Left renal pelvis (tissue), 4 donors: ENCODE data around the gene SPIRE2. TPM values are rescaled to one million over a fixed set of nuclear protein-coding genes. Genes with fewer than 3 reads are reported as not detected.
"Not testable (repeated sequence)": the region's sequence is repeated elsewhere in the genome, so short reads cannot be mapped to it uniquely, and the experiment has no call there.

Experiments
- DNase-seq, 4 donors: peaks; one replicate each; pipeline ENCODE4 v3.0.0-alpha.2; 2013; ENCODE audit warnings: low read depth in 4 of 4, low spot score in 3 of 4
- polyA plus RNA-seq, 4 donors: library from polyadenylated mRNA; unstranded; fragments of 120-200 nt; gene quantifications; one replicate each; pipeline ENCODE4 v1.2.1, GENCODE V29; 2013; ENCODE audit not compliant: insufficient read length in 4 of 4

SPIRE2 gene
- polyA plus RNA-seq, 4 donors, result 5.2 to 25.6 (median 9.2) TPM

DNA sequence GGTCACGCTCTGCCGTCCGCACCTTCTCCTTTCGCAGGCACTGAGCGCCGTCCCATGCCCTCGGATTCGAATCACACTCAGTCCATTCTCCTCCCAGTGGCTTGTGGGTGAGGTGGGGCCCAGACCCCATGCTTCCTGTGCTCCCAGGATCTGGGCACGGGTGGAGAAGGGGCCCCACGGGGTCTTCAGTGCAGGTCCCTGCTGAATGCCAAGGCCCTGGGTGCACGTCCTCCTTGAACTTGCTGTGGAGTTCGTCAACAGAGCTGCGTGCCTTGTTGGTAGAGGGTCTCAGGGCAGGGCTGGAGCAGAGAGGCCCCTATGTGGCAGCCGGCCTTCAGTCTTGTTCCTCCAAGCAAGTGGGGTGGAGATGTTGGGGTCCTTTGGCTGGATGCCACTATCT is 83.1 kb downstream of the SPIRE2 start:
- DNase-seq, result no peak

DNA sequence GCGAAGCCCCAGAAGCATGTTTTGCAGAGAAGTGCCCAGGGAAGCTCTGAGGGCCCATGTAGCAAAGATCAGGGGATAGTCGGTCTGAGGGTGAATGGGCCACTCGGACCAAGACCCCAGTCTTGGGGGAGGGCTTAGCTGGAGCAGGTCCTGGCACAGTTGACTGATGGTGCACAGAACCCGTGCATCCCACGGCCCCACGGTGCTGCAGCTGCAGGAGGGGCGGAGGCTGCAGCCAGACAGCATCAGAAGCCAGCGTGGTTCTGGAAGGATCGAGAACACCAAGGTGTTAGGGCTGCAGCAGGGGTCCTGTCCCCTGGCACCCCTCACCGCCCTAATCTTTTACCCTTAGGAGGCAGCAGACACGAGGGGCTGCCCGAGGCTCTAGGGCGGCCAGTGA is 83.9 kb downstream of the SPIRE2 start:
- DNase-seq, result no peak

DNA sequence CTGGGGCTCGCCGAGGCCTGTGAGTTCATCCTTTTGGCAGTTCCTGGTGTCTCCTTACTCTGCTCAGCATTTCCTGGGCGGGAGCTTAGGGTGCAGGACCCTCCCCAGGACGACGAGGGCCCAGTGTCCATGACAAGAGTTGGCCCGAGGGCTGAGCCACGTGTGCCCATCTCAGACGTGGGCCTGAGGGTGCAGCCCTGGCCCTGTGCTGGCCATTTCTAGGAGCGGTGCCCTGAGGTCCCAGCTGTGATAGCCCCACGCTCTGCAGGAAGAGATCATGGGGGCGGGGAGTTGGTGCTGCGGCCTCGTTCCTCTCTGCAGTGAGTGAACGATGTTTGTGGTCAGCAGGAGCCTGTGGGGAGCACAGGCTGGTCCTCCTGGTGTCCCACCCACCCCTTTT is 84.4 kb downstream of the SPIRE2 start:
- no peak for DNase-seq

DNA sequence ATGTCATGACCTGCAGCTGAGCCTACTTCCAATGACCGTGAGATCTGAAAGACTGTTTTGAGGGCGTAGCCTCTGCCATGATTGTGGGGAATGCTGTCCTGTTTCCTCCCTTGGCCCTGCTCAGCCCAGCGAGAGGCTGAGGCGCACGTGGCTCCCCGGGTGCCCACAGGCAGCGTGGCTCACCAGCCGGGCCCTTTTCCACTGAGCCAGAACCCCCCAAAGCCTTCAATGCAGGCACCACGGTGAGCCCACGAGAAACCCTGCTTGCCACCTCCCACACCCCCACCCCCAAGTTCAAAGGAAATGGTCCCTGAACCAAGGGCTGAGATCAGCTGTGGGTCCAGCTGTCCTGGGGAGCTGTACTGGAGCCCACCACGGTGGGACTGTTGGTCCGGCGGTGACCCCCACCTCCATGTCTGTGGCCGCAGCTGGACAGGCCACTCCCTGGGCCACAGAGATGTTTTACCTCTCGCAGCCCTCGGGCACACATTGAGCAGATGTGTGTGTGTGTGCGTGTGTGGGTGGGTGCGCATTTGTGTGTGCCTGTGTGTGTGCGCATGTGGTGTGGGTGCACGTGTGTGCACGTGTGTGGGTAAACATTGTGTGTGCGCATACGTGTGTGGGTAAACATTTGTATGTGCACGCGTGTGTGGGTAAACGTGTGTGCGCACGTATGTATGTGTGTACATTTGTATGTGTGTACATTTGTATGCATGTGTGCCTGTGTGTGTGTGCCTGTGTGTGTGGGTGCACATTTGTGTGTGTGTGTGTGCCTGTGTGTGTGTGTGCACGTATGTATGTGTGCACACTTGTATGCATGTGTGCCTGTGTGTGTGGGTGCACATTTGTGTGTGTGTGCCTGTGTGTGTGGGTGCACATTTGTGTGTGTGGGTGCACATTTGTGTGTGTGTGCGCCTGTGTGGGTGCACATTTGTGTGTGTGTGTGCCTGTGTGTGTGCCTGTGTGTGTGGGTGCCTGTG is 85.4 kb downstream of the SPIRE2 start:
- no peak for DNase-seq

DNA sequence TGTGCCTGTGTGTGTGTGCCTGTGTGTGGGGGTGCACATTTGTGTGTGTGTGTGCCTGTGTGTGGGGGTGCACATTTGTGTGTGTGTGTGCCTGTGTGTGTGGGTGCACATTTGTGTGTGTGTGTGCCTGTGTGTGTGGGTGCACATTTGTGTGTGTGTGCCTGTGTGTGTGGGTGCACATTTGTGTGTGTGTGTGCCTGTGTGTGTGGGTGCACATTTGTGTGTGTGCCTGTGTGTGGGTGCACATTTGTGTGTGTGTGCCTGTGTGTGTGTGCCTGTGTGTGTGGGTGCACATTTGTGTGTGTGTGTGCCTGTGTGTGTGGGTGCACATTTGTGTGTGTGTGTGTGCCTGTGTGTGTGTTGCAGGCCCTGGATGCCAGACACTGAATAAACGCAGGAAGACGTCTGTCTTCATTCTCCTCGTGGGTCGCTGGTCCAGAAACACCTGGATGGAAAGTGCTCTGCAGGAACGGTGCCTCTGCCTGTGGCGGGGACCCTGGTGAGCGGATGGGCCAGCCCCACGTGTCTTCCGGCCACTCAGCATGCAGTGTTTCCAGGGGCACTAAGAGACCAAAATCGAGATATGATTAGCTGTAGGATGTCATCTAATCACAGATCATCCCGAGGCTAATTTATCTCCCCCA is 86.5 kb downstream of the SPIRE2 start:
- DNase-seq, result not testable (repeated sequence)

DNA sequence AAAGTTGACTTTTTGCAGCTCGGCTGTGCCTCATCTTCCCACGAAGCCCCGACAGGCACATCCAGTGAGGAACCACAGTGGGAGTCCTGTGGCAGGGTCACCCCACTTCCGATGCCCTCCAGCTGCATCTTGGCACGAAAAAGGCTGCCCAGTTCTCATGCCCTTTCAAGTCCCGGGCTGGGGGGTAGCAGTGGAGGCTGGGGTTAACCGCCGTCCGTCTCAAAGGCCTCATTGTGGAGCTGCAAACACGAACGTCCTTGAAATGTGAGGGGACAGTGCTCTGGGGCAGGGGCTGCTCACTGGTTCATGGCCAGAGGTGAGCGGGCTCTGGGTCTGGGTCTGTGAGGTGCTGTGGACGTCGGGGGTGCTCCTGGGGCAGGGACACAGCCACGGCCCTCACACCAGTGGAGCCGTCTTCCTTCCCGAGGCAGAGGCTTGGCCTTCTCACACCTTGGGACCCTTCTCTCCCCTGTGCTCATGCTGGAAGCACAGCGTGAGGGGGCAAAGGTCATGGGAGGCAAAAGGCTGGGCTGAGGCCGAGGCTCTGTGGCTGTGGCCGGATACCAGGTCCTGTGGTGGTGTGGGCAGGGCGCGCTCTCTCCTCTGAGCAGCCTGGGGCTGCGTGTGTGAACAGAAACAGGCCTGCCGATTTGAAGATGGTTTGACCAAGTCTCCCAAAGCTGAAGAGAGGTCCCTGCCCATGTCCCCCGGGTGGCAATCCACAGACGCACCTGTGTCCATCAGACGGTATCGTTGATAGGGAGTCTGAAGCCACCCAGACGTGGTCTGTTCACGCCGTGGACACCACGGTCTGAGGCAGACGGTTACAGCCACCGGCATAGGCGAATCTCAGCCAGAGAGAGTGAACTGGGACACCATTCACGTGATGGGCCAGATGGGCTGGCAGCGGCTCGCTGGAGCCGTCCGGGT is 87.3 kb downstream of the SPIRE2 start:
- DNase-seq, result no peak

DNA sequence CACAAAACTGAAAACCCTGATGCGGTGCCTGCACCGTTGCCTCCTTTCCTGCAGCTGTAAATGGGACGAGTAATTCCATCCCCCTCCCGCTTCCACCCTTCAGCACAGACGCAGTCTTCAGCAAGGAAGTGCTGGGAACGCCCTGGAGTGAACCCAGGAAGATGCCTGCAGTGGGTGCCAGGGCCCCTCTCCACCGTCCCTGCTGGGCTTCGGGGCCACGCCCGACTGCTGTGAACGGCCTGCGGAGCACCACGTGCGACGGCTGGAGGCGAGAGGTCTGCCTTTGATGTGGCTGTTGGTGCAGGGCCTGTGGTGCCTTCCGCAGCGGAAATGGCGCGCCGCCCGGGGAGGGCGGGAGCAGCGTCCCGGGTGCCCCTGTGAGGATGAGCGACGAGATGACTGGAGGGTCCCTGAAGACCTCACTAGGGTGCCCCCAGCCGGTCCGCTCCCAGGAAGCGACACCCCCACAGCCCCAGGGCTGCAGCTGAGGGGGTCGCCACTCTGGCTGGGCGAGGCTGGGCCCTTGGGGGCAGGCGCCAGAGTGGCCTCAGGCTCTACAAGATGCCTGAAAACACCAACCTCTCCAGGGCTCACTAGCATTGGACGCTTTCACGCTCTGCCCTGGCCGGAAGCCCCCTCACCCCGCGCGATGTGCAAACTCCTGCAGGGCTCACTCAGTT is 89.6 kb downstream of the SPIRE2 start:
- DNase-seq, result no peak

DNA sequence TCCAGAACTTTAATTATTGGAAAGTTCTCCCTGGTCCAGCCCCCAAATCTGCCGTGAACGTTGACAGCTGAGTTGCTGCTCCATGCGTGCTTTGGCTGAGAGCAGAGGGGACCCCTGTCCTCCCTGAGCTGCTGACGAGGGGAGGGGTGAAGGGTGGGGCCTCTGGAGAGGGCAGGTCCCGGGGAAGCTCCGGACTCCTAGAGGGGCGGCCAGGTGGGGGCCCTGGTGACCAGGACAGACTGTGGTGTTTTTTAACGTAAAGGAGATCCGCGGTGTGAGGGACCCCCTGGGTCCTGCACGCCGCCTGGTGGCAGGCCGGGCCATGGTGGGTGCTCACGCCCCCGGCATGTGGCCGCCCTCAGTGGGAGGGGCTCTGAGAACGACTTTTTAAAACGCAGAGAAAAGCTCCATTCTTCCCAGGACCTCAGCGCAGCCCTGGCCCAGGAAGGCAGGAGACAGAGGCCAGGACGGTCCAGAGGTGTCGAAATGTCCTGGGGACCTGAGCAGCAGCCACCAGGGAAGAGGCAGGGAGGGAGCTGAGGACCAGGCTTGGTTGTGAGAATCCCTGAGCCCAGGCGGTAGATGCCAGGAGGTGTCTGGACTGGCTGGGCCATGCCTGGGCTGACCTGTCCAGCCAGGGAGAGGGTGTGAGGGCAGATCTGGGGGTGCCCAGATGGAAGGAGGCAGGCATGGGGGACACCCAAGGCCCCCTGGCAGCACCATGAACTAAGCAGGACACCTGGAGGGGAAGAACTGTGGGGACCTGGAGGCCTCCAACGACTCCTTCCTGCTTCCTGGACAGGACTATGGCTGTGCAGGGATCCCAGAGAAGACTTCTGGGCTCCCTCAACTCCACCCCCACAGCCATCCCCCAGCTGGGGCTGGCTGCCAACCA is 90.4 kb downstream of the SPIRE2 start, which contains the start of gene MC1R:
TSS of gene MC1R (plus strand) at position 410 of the 895 bp plus-strand sequence. CDS start at position 807, 397 bp downstream.
- no peak for DNase-seq

DNA sequence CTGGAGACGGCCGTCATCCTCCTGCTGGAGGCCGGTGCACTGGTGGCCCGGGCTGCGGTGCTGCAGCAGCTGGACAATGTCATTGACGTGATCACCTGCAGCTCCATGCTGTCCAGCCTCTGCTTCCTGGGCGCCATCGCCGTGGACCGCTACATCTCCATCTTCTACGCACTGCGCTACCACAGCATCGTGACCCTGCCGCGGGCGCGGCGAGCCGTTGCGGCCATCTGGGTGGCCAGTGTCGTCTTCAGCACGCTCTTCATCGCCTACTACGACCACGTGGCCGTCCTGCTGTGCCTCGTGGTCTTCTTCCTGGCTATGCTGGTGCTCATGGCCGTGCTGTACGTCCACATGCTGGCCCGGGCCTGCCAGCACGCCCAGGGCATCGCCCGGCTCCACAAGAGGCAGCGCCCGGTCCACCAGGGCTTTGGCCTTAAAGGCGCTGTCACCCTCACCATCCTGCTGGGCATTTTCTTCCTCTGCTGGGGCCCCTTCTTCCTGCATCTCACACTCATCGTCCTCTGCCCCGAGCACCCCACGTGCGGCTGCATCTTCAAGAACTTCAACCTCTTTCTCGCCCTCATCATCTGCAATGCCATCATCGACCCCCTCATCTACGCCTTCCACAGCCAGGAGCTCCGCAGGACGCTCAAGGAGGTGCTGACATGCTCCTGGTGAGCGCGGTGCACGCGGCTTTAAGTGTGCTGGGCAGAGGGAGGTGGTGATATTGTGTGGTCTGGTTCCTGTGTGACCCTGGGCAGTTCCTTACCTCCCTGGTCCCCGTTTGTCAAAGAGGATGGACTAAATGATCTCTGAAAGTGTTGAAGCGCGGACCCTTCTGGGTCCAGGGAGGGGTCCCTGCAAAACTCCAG is 91.5 kb downstream of the SPIRE2 start:
- no peak for DNase-seq

DNA sequence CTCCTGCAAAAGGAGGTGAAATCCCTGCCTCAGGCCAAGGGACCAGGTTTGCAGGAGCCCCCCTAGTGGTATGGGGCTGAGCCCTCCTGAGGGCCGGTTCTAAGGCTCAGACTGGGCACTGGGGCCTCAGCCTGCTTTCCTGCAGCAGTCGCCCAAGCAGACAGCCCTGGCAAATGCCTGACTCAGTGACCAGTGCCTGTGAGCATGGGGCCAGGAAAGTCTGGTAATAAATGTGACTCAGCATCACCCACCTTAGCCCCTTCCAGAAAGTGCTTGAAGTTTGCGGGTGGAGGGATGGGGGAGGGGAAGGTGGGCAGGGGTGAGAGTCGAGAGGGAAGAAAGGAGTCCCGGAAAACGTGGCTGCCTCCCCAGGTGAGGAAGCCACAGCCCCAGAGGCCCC is 92.4 kb downstream of the SPIRE2 start:
- DNase-seq, result no peak

Other genes starting within 250 kb of the SPIRE2 start
- gene DPEP1, start 214.8 kb upstream of the SPIRE2 start, polyA plus RNA-seq, result 10 to 100 TPM in 3 of 4 donors, 1 to 10 TPM in 1; 3.8 to 51.1 (median 27.2) TPM
- 10 to 100 TPM; 57.1 to 76.8 (median 64.8) TPM for gene CHMP1A, start 170.8 kb upstream of the SPIRE2 start, polyA plus RNA-seq
- gene SPATA33, start 170.6 kb upstream of the SPIRE2 start, polyA plus RNA-seq, result 10 to 100 TPM in 3 of 4 donors, 1 to 10 TPM in 1; 7.6 to 16.4 (median 15.2) TPM
- gene CDK10, start 141.8 kb upstream of the SPIRE2 start, polyA plus RNA-seq, result 100 to 1,000 TPM in 2 of 4 donors, 10 to 100 TPM in 2; 71.0 to 160 (median 89.9) TPM
- 1 to 10 TPM; 2.8 to 8.1 (median 5.4) TPM for gene SPATA2L, start 126.8 kb upstream of the SPIRE2 start, polyA plus RNA-seq
- 10 to 100 TPM; 10.8 to 17.3 (median 12.2) TPM for gene VPS9D1, start 107.6 kb upstream of the SPIRE2 start, polyA plus RNA-seq
- gene ZNF276, start 106.9 kb upstream of the SPIRE2 start, polyA plus RNA-seq, result 10 to 100 TPM; 23.6 to 35.4 (median 30.4) TPM
- 10 to 100 TPM; 16.6 to 43.1 (median 27.5) TPM for gene FANCA, start 11.8 kb upstream of the SPIRE2 start, polyA plus RNA-seq
- 100 to 1,000 TPM in 3 of 4 donors, 10 to 100 TPM in 1; 94.8 to 165 (median 129) TPM for gene TCF25, start 45.1 kb downstream of the SPIRE2 start, polyA plus RNA-seq
- gene MC1R, start 90.4 kb downstream of the SPIRE2 start, polyA plus RNA-seq, result 1 to 10 TPM; 2.2 to 8.6 (median 3.0) TPM
- 10 to 100 TPM in 3 of 4 donors, 1 to 10 TPM in 1; 9.0 to 20.2 (median 12.6) TPM for gene TUBB3, start 94.9 kb downstream of the SPIRE2 start, polyA plus RNA-seq
- 10 to 100 TPM; 34.6 to 54.4 (median 38.4) TPM for gene DEF8, start 120.3 kb downstream of the SPIRE2 start, polyA plus RNA-seq
- 10 to 100 TPM in 3 of 4 donors, 1 to 10 TPM in 1; 2.7 to 14.4 (median 12.6) TPM for gene DBNDD1, start 191.0 kb downstream of the SPIRE2 start, polyA plus RNA-seq
- 1 to 10 TPM in 1 of 4 donors, under 1 TPM in 3; 0.13 to 1.2 (median 0.38) TPM for gene PRDM7, start 248.9 kb downstream of the SPIRE2 start, polyA plus RNA-seq